ENCODE results near the gene SLC35A4.
A peak's percentile ranks its signal among the peaks of the same experiment; 100 is the strongest.

DNA sequence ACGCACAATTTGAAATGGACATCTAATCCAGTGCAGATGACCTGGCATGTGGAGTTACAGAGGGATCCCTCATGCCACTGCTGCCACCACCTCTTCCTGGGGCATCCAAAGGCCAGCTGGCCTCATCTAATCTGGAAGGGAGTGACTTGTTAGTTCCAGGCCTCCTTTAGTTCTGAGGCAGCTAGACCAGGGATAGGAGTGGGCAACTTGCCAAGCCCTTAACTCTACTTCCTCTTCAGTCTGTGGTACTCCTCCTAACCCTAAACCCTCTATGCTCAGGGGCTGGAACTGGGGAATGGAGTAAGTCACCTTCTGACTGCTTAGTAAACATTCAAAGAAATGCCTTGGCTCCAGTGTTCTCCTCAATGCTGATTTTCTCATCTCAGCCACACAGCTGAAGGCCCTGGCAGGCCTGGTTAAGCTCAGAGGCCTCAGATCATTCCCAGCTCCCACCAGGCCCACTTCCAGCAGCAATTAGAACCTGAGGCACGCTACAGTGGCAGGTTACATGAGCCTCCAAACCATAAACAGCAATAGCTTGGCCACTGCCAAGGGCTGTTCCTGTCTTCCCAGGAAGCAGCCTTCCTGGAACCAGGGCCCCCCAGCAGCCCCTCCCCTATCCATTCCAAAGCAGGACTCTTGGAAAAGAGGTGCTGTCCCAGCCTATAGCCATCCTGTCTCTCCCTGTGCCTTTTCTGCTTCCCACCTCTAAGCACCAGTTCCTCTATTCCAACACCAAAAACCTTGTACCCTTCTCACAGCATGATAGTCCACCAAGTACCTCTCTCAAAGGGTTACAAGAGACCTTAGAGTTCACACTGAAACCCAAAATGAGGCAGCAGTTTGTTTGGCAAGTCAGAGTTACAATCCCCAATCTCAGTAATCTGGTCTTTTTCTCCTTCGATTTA lies 15.1 kb upstream of the SLC35A4 start:
- TF ChIP-seq MAFK (IDR thresholded peaks at IDR 0.05; ENCODE audit: low read depth, low read length) (no peak), SAP30 (IDR thresholded peaks at IDR 0.05; ENCODE audit: insufficient read depth, insufficient replicate concordance, low read length) (no peak), HDAC6 (IDR thresholded peaks at IDR 0.05; ENCODE audit: low read depth, low read length) (no peak), EZH2 (IDR thresholded peaks at IDR 0.05; ENCODE audit: low read depth, low read length, severe bottlenecking) (no peak), POLR2A (IDR thresholded peaks at IDR 0.05; ENCODE audit: control extremely low read depth in 1 of 2, low read depth in 2 of 2, low read length in 2 of 2) (peak in 1 of 2 experiments; percentile 66; a peak in 1 of 3 replicates), YY1 (IDR thresholded peaks at IDR 0.05; ENCODE audit: low read depth, low read length) (no peak), CHD2 (IDR thresholded peaks at IDR 0.05; ENCODE audit: low read length) (no peak), SP1 (IDR thresholded peaks at IDR 0.05; ENCODE audit: low read depth, low read length) (no peak), HDAC2 (IDR thresholded peaks at IDR 0.05; ENCODE audit: borderline replicate concordance in 1 of 2, low read depth in 2 of 2, low read length in 2 of 2) (no peak), POU5F1 (IDR thresholded peaks at IDR 0.05; ENCODE audit: low read depth, low read length) (no peak), POLR2AphosphoS5 (IDR thresholded peaks at IDR 0.05; ENCODE audit: low read depth, low read length) (peak; percentile 31; the same call in 1 of the 2 replicates)
- TF ChIP-seq, protein P1, sequence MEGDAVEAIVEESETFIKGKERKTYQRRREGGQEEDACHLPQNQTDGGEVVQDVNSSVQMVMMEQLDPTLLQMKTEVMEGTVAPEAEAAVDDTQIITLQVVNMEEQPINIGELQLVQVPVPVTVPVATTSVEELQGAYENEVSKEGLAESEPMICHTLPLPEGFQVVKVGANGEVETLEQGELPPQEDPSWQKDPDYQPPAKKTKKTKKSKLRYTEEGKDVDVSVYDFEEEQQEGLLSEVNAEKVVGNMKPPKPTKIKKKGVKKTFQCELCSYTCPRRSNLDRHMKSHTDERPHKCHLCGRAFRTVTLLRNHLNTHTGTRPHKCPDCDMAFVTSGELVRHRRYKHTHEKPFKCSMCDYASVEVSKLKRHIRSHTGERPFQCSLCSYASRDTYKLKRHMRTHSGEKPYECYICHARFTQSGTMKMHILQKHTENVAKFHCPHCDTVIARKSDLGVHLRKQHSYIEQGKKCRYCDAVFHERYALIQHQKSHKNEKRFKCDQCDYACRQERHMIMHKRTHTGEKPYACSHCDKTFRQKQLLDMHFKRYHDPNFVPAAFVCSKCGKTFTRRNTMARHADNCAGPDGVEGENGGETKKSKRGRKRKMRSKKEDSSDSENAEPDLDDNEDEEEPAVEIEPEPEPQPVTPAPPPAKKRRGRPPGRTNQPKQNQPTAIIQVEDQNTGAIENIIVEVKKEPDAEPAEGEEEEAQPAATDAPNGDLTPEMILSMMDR (IDR thresholded peaks at IDR 0.05; ENCODE audit: control extremely low read depth in 1 of 3, insufficient read depth in 1 of 3, low read depth in 1 of 3, low read length in 3 of 3), result no peak
- TF ChIP-seq, protein P2, sequence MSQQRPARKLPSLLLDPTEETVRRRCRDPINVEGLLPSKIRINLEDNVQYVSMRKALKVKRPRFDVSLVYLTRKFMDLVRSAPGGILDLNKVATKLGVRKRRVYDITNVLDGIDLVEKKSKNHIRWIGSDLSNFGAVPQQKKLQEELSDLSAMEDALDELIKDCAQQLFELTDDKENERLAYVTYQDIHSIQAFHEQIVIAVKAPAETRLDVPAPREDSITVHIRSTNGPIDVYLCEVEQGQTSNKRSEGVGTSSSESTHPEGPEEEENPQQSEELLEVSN (IDR thresholded peaks at IDR 0.05), result no peak
